Activated CD8-positive, alpha-beta T cell treated with anti-CD3 and anti-CD28 coated beads for 36 hours (primary cell): ENCODE results near the gene CPEB3. TPM values are rescaled to one million over a fixed set of nuclear protein-coding genes. Genes with fewer than 3 reads are reported as not detected.

Experiments used
- ATAC-seq: fragments of 200-7000 bp; cut with Tn5 transposase; one replicate; pipeline ENCODE4 v1.10.0; 2021; ENCODE audit warnings: mild to moderate bottlenecking, moderate library complexity
- CTCF ChIA-PET: fragments of 350-600 bp; sonication (Branson Sonifier 250); formaldehyde crosslinking; loops from one replicate; lab custom pipeline; 2021; ENCODE audit warnings: antibody characterized with exemption; lab: Charles Lee
- POLR2A ChIA-PET: fragments of 350-600 bp; sonication (Branson Sonifier 250); formaldehyde crosslinking; loops from one replicate; lab custom pipeline; 2021; ENCODE audit warnings: antibody characterized with exemption; lab: Charles Lee
- DNase-seq: peaks from one replicate; pipeline ENCODE4 v3.0.0-alpha.2; 2020
- H3K27ac Mint-ChIP-seq: one replicate; pipeline ENCODE4 v1.8.0; 2021; ENCODE audit warnings: mild to moderate bottlenecking, mixed read lengths
- H3K27me3 Mint-ChIP-seq: one replicate; pipeline ENCODE4 v1.8.0; 2021; ENCODE audit warnings: mixed read lengths
- H3K36me3 Mint-ChIP-seq: one replicate; pipeline ENCODE4 v1.8.0; 2021; ENCODE audit warnings: low read depth, mixed read lengths
- H3K4me1 Mint-ChIP-seq: one replicate; pipeline ENCODE4 v1.8.0; 2021; ENCODE audit warnings: low read depth, mixed read lengths
- H3K4me3 Mint-ChIP-seq: one replicate; pipeline ENCODE4 v1.8.0; 2021; ENCODE audit warnings: mild to moderate bottlenecking, moderate library complexity, mixed read lengths
- H3K9me3 Mint-ChIP-seq: one replicate; pipeline ENCODE4 v1.8.0; 2021; ENCODE audit warnings: mixed read lengths
- intact Hi-C: fragments of 100-400 bp; cut with micrococcal nuclease; formaldehyde crosslinking; loops from one replicate; pipeline ENCODE4 v1.10.0; 2022
- total RNA-seq, 2 experiments: library from RNA; stranded (reverse); gene quantifications; one replicate each; pipeline ENCODE4 v1.2.3, GENCODE V29; 2021
- TF ChIP-seq, protein P1 (sequence below): fragments of 200-600 bp; IDR thresholded peaks from one replicate; pipeline ENCODE4 v1.8.0; 2022; ENCODE audit warnings: antibody characterized with exemption, mild to moderate bottlenecking

CPEB3 gene
- total RNA-seq, 2 experiments from 2014 or later, result 1.8 to 2.2 TPM

- Mint-ChIP-seq H3K27ac (no peak overlapping the region), H3K4me1 (no peaks in the 10 kb centered on the region), H3K27me3 (no peaks in the 10 kb centered on the region), H3K4me3 (no peak overlapping the region), H3K9me3 (no peaks in the 10 kb centered on the region), H3K36me3 (peaks cover 4% of the 10 kb centered on the region)
- DNase-seq, result no peak
- intact Hi-C loops, result no loop called here
- POLR2A ChIA-PET, result no interaction called here
- TF ChIP-seq, protein P1, sequence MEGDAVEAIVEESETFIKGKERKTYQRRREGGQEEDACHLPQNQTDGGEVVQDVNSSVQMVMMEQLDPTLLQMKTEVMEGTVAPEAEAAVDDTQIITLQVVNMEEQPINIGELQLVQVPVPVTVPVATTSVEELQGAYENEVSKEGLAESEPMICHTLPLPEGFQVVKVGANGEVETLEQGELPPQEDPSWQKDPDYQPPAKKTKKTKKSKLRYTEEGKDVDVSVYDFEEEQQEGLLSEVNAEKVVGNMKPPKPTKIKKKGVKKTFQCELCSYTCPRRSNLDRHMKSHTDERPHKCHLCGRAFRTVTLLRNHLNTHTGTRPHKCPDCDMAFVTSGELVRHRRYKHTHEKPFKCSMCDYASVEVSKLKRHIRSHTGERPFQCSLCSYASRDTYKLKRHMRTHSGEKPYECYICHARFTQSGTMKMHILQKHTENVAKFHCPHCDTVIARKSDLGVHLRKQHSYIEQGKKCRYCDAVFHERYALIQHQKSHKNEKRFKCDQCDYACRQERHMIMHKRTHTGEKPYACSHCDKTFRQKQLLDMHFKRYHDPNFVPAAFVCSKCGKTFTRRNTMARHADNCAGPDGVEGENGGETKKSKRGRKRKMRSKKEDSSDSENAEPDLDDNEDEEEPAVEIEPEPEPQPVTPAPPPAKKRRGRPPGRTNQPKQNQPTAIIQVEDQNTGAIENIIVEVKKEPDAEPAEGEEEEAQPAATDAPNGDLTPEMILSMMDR, result no peak
- CTCF ChIA-PET, result interaction anchor here (1.1 kb wide), 1 partner anchor 11 kb away, joined by 3 read pairs; no protein-coding TSS in a partner anchor
- ATAC-seq, result no peak
Observed at GRCh38 chr10:92076722-92077121, 214.2 kb downstream of the CPEB3 start.

DNA sequence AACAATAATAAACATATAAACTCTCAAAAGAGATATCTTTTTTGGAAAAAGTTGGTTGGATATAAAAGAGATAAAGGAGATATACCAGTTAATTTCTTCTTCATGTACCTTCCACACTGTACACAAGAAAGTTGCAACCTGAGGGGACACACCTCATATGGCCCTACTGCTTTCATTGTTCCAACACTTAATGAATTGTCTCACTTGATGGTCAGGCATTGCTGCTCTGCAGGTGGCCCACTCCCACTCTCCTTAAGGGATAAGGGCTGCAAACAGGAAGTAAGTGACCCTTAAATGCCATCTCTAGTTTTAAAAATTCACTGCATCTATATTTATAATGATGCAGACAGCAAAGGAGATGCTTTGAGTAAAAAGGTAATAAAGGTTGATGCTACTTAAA is 215.0 kb downstream of the CPEB3 start:
- intact Hi-C loops, result no loop called here
- no peak overlapping the region for H3K4me3 Mint-ChIP-seq
- no peaks in the 10 kb centered on the region for H3K27me3 Mint-ChIP-seq
- ATAC-seq (no peak), DNase-seq (no peak)
- TF ChIP-seq, protein P1, result no peak
- POLR2A ChIA-PET, result no interaction called here
- H3K36me3 Mint-ChIP-seq, result peaks cover 2% of the 10 kb centered on the region
- CTCF ChIA-PET, result no interaction called here
- no peaks in the 10 kb centered on the region for H3K9me3 Mint-ChIP-seq
- H3K27ac Mint-ChIP-seq, result no peak overlapping the region
- no peaks in the 10 kb centered on the region for H3K4me1 Mint-ChIP-seq

GRCh38 chr10:92074126-92074887 is 216.6 kb downstream of the CPEB3 start:
- no peak overlapping the region for H3K27ac Mint-ChIP-seq
- POLR2A ChIA-PET, result interaction anchor here (0.7 kb wide), 1 partner anchor 219 kb away, joined by 3 read pairs; no protein-coding TSS in a partner anchor

DNA sequence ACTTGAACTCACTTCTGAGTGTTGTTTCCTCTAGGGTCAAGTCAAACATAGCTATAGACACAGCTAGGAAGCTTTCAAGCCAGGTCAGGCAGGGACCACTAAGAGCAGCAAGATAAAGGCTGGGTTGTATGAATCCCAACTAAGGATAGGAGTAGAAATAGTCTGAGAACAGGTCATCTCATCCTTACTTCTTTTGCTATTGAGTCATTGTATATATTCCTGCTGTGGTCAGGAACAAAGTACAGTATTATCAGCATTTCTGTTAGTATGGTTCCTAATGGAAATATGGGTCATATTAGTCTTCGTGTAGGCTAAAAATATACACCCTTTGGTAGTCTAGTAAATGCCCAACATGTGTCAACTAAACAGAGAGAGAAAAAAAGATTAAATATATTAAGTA is 222.0 kb downstream of the CPEB3 start:
- intact Hi-C loops, result no loop called here
- Mint-ChIP-seq H3K36me3 (peaks cover 1% of the 10 kb centered on the region), H3K27me3 (no peaks in the 10 kb centered on the region), H3K27ac (no peak overlapping the region), H3K4me3 (no peak overlapping the region), H3K9me3 (no peaks in the 10 kb centered on the region), H3K4me1 (no peaks in the 10 kb centered on the region)
- CTCF ChIA-PET, result no interaction called here
- no peak for DNase-seq
- no peak for ATAC-seq
- POLR2A ChIA-PET, result no interaction called here
- TF ChIP-seq, protein P1, result no peak

More at GRCh38 chr10:92074126-92074887, 216.6 kb downstream of the CPEB3 start:
- H3K4me3 Mint-ChIP-seq, result no peak overlapping the region
- H3K9me3 Mint-ChIP-seq, result no peaks in the 10 kb centered on the region
- ATAC-seq, result no peak
- no peak for DNase-seq
- H3K36me3 Mint-ChIP-seq, result peaks cover 1% of the 10 kb centered on the region
- H3K4me1 Mint-ChIP-seq, result no peaks in the 10 kb centered on the region
- TF ChIP-seq, protein P1, result peak; percentile 30
- CTCF ChIA-PET, result interaction anchor here (1.1 to 1.2 kb wide), 4 partner anchors 14 to 364 kb away, joined by 3 read pairs; partner anchors contain the start of genes CPEB3 and MARCHF5
- intact Hi-C loops, result no loop called here
- H3K27me3 Mint-ChIP-seq, result no peaks in the 10 kb centered on the region

DNA sequence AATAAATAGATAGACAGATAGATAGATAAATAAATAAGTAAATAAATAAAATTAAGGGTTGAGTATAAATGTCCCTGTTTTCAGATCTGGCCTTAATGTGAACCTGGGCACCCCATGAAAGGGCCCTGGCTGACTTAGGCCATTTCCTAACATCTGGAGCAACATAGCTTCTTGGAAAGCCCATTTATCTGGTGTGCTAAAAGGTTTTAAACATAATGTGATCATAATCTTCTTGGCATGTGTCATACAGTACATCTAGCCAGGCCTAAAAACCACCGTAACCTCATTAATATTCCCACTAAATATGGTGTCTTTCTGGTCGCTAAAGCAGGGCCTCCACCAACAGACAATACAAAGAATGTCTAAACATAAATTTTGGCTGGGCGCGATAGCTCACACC is 224.5 kb downstream of the CPEB3 start:
- CTCF ChIA-PET, result no interaction called here
- intact Hi-C loops, result no loop called here
- POLR2A ChIA-PET, result no interaction called here

More for the DNA sequence above, 224.5 kb downstream of the CPEB3 start:
- Mint-ChIP-seq H3K4me3 (no peak overlapping the region), H3K9me3 (no peaks in the 10 kb centered on the region), H3K27me3 (no peaks in the 10 kb centered on the region), H3K4me1 (no peaks in the 10 kb centered on the region), H3K36me3 (peaks cover 1% of the 10 kb centered on the region), H3K27ac (no peak overlapping the region)
- ATAC-seq (no peak), DNase-seq (no peak)
- TF ChIP-seq, protein P1, result no peak
